HCT116 (cell line): ENCODE measurements around the gene SKI. TPM values are rescaled to one million over a fixed set of nuclear protein-coding genes. Genes with fewer than 3 reads are reported as not detected.
"Not testable (repeated sequence)": the region's sequence is repeated elsewhere in the genome, so short reads cannot be mapped to it uniquely, and the experiment has no call there.

Experiments used
- ATAC-seq: fragments of 200-7000 bp; cut with Tn5 transposase; 2 replicates; pipeline ENCODE4 v1.9.1; 2020; ENCODE audit warnings: mild to moderate bottlenecking, moderate library complexity
- BruUV-seq: library from RNA; stranded (reverse); fragments of 400-500 nt; replicated peaks from 2 replicates; lab custom pipeline; 2021; lab: Mats Ljungman, UMichigan
- CTCF ChIA-PET: fragments of 300-600 bp; sonication (Branson Sonifier 250); formaldehyde crosslinking; loops from one replicate; lab custom pipeline; 2021; ENCODE audit warnings: antibody characterized with exemption; lab: Charles Lee
- POLR2A ChIA-PET: fragments of 300-600, 350-600 bp; sonication (Branson Sonifier 250); formaldehyde crosslinking; loops from one replicate; lab custom pipeline; 2021; ENCODE audit warnings: antibody characterized with exemption; lab: Charles Lee
- RAD21 ChIA-PET, 2 experiments: fragments of 300-600 bp; sonication (Branson Sonifier 250); formaldehyde crosslinking; loops; one replicate each; lab custom pipeline; 2023; ENCODE audit warnings: low total read pairs in 2 of 2; ENCODE audit not compliant: uncharacterized antibody in 2 of 2, unreplicated experiment in 2 of 2, low non-redundant PET in 1 of 2; lab: Charles Lee
- DNase-seq: peaks from one replicate; pipeline ENCODE4 v3.0.0-alpha.2; 2010; ENCODE audit warnings: low read depth, low spot score
- H2AFZ ChIP-seq: fragments of 200-600 bp; shearing (Covaris generic), sonication (generic); 2 replicates; pipeline ENCODE4 v1.6.1; 2017; ENCODE audit warnings: low read depth, mixed run types, mixed read lengths, antibody characterized with exemption, low read length; ENCODE audit not compliant: poor library complexity, severe bottlenecking
- H3K27ac ChIP-seq: 2 replicates; pipeline ENCODE4 v1.5.1; 2012; ENCODE audit warnings: low read depth, low read length
- H3K27me3 ChIP-seq: fragments of 200-600 bp; sonication (generic); 2 replicates; pipeline ENCODE4 v1.6.1; 2016; ENCODE audit warnings: mixed run types, low read length, mixed read lengths; ENCODE audit not compliant: insufficient read depth
- H3K36me3 ChIP-seq, 2 experiments: fragments of 200-500 bp in 1 of 2; fragments of 200-600 bp in 1 of 2; sonication (Bioruptor generic) in 1 of 2; sonication (generic) in 1 of 2; 2 replicates each; pipeline versions ENCODE4 v1.5.1 to v1.6.1; 2014 to 2016; ENCODE audit warnings: low read length in 2 of 2, inconsistent platforms in 1 of 2, mixed read lengths in 1 of 2, mixed run types in 1 of 2; ENCODE audit not compliant: insufficient read depth in 2 of 2, control insufficient read depth in 1 of 2
- H3K4me1 ChIP-seq, 2 experiments: fragments of 200-600 bp in 1 of 2; sonication (generic) in 1 of 2; 2 replicates each; pipeline versions ENCODE4 v1.5.1 to v1.6.1; 2012 to 2017; ENCODE audit warnings: low read length in 2 of 2, inconsistent platforms in 1 of 2, mild to moderate bottlenecking in 1 of 2, mixed read lengths in 1 of 2, mixed run types in 1 of 2, moderate library complexity in 1 of 2; ENCODE audit not compliant: insufficient read depth in 2 of 2, control insufficient read depth in 1 of 2
- H3K4me2 ChIP-seq: fragments of 200-600 bp; sonication (generic); 2 replicates; pipeline ENCODE4 v1.6.1; 2017; ENCODE audit warnings: mixed run types, low read length, mixed read lengths
- H3K4me3 ChIP-seq, 2 experiments: fragments of 200-600 bp in 1 of 2; sonication (generic) in 1 of 2; replicated peaks in 1 of 2; 2 replicates each; pipeline ENCODE4 v1.5.1; 2011 to 2016; ENCODE audit warnings: low read length in 2 of 2, control low read depth in 1 of 2, low read depth in 1 of 2, mild to moderate bottlenecking in 1 of 2, mixed read lengths in 1 of 2, mixed run types in 1 of 2
- H3K79me2 ChIP-seq: fragments of 200-600 bp; sonication (generic); 2 replicates; pipeline ENCODE4 v1.6.1; 2017; ENCODE audit warnings: mild to moderate bottlenecking, mixed run types, low read length, moderate library complexity, mixed read lengths; ENCODE audit not compliant: insufficient read depth
- H3K9ac ChIP-seq: fragments of 200-600 bp; sonication (generic); 2 replicates; pipeline ENCODE4 v1.6.1; 2016; ENCODE audit warnings: low read length, mixed read lengths
- H3K9me2 ChIP-seq: fragments of 200-600 bp; sonication (generic), shearing (Covaris generic); 2 replicates; pipeline ENCODE4 v1.6.1; 2017; ENCODE audit warnings: mixed run types, mild to moderate bottlenecking, moderate library complexity; ENCODE audit not compliant: insufficient read depth
- H3K9me3 ChIP-seq, 2 experiments: fragments of 200-500 bp in 1 of 2; fragments of 200-600 bp in 1 of 2; sonication (Bioruptor generic) in 1 of 2; sonication (generic) in 1 of 2; 2 replicates each; pipeline ENCODE4 v1.6.1; 2014 to 2017; ENCODE audit warnings: low read length in 2 of 2, mixed read lengths in 2 of 2, inconsistent platforms in 1 of 2, low read depth in 1 of 2, mild to moderate bottlenecking in 1 of 2, mixed run types in 1 of 2, moderate library complexity in 1 of 2; ENCODE audit not compliant: control insufficient read depth in 1 of 2, insufficient read depth in 1 of 2
- H4K20me1 ChIP-seq: fragments of 200-600 bp; sonication (generic), shearing (Covaris generic); 2 replicates; pipeline ENCODE4 v1.6.1; 2017; ENCODE audit warnings: mixed run types, mild to moderate bottlenecking, moderate library complexity; ENCODE audit not compliant: insufficient read depth
- CTCF ChIP-seq, 3 experiments: fragments of 200-600 bp in 1 of 3; sonication (generic) in 1 of 3; IDR thresholded peaks in 2 of 3; conservative IDR thresholded peaks in 1 of 3; 2 replicates each; pipeline ENCODE4 v1.5.1; 2012 to 2017; ENCODE audit warnings: low read depth in 2 of 3, low read length in 2 of 3, antibody characterized with exemption in 1 of 3, borderline replicate concordance in 1 of 3, control low read depth in 1 of 3, mild to moderate bottlenecking in 1 of 3, mixed read lengths in 1 of 3, mixed run types in 1 of 3, moderate library complexity in 1 of 3; ENCODE audit not compliant: insufficient read depth in 1 of 3
- ELF1 ChIP-seq: IDR thresholded peaks from 2 replicates; pipeline ENCODE4 v1.6.1; 2012; ENCODE audit warnings: low read depth, borderline replicate concordance
- EZH2phosphoT487 ChIP-seq: fragments of 200-600 bp; IDR thresholded peaks from 2 replicates; pipeline ENCODE4 v1.6.1; 2018; ENCODE audit warnings: antibody characterized with exemption, borderline replicate concordance
- FOSL1 ChIP-seq: IDR thresholded peaks from 2 replicates; pipeline ENCODE4 v1.6.1; 2012; ENCODE audit warnings: low read depth
- POLR2A ChIP-seq: IDR thresholded peaks from 2 replicates; pipeline ENCODE4 v1.7.0; 2011; ENCODE audit warnings: borderline replicate concordance; ENCODE audit not compliant: insufficient read depth, insufficient read length; ENCODE audit errors: extremely low read depth
- POLR2AphosphoS5 ChIP-seq: IDR thresholded peaks from 2 replicates; pipeline ENCODE4 v1.6.1; 2011; ENCODE audit warnings: mild to moderate bottlenecking, low read depth, low read length, moderate library complexity
- SP1 ChIP-seq: IDR thresholded peaks from 2 replicates; pipeline ENCODE4 v1.6.1; 2012; ENCODE audit warnings: low read depth
- SRF ChIP-seq: IDR thresholded peaks from 2 replicates; pipeline ENCODE4 v1.6.1; 2012; ENCODE audit warnings: low read depth
- intact Hi-C: fragments of 100-400 bp; cut with micrococcal nuclease; formaldehyde crosslinking; loops from 2 replicates; pipeline ENCODE4 v1.10.0; 2022
- total RNA-seq: library from RNA; stranded (reverse); gene quantifications from one replicate; pipeline ENCODE4 v1.2.1, GENCODE V29; 2021; ENCODE audit not compliant: unreplicated experiment
- TF ChIP-seq, protein P1 (sequence below): IDR thresholded peaks from 2 replicates; pipeline ENCODE4 v1.6.1; 2012
- TF ChIP-seq, protein P2 (sequence below): IDR thresholded peaks from 2 replicates; pipeline ENCODE4 v1.6.1; 2012
- TF ChIP-seq, protein P3 (sequence below): IDR thresholded peaks from 2 replicates; pipeline ENCODE4 v1.6.1; 2012; ENCODE audit warnings: low read depth

Gene SKI
- total RNA-seq, 1 experiment from 2014 or later = 56.2 TPM

- no peaks in the 10 kb centered on the region for H3K79me2 ChIP-seq
- H3K9me2 ChIP-seq = no peaks in the 10 kb centered on the region
- no peak for ATAC-seq
- RAD21 ChIA-PET = no interaction called here
- no peak overlapping the region for H2AFZ ChIP-seq
- H3K36me3 ChIP-seq = no peaks in the 10 kb centered on the region
- H3K4me2 ChIP-seq = no peak overlapping the region
- no TSS peak for BruUV-seq
- no peak for DNase-seq
- intact Hi-C loops = no loop called here
- no peak overlapping the region for H3K9ac ChIP-seq
- H3K9me3 ChIP-seq = peaks cover 4 to 11% of the 10 kb centered on the region in 2 experiments; a peak in 2 of 4 replicates
- CTCF ChIA-PET = no interaction called here
- no peak for TF ChIP-seq POLR2A
- TF ChIP-seq, protein P1, sequence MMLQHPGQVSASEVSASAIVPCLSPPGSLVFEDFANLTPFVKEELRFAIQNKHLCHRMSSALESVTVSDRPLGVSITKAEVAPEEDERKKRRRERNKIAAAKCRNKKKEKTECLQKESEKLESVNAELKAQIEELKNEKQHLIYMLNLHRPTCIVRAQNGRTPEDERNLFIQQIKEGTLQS = no peak
- TF ChIP-seq SRF = no peak
- TF ChIP-seq CTCF (IDR thresholded peaks at IDR 0.05 in 2 of 3, conservative IDR thresholded peaks at IDR 0.05 in 1 of 3; ENCODE audit: borderline replicate concordance in 1 of 3, insufficient read depth in 1 of 3, low read depth in 2 of 3, low read length in 2 of 3) = no peak
- TF ChIP-seq SP1 = no peak
- TF ChIP-seq, protein P2, sequence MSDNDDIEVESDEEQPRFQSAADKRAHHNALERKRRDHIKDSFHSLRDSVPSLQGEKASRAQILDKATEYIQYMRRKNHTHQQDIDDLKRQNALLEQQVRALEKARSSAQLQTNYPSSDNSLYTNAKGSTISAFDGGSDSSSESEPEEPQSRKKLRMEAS = no peak
- no peak for TF ChIP-seq ELF1
- TF ChIP-seq POLR2AphosphoS5 = no peak
- no peak for TF ChIP-seq EZH2phosphoT487
- TF ChIP-seq, protein P3, sequence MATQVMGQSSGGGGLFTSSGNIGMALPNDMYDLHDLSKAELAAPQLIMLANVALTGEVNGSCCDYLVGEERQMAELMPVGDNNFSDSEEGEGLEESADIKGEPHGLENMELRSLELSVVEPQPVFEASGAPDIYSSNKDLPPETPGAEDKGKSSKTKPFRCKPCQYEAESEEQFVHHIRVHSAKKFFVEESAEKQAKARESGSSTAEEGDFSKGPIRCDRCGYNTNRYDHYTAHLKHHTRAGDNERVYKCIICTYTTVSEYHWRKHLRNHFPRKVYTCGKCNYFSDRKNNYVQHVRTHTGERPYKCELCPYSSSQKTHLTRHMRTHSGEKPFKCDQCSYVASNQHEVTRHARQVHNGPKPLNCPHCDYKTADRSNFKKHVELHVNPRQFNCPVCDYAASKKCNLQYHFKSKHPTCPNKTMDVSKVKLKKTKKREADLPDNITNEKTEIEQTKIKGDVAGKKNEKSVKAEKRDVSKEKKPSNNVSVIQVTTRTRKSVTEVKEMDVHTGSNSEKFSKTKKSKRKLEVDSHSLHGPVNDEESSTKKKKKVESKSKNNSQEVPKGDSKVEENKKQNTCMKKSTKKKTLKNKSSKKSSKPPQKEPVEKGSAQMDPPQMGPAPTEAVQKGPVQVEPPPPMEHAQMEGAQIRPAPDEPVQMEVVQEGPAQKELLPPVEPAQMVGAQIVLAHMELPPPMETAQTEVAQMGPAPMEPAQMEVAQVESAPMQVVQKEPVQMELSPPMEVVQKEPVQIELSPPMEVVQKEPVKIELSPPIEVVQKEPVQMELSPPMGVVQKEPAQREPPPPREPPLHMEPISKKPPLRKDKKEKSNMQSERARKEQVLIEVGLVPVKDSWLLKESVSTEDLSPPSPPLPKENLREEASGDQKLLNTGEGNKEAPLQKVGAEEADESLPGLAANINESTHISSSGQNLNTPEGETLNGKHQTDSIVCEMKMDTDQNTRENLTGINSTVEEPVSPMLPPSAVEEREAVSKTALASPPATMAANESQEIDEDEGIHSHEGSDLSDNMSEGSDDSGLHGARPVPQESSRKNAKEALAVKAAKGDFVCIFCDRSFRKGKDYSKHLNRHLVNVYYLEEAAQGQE = no peak
- no peak for TF ChIP-seq FOSL1
- POLR2A ChIA-PET = no interaction called here
- H3K27me3 ChIP-seq = no peaks in the 10 kb centered on the region
- no peaks in the 10 kb centered on the region for H3K4me1 ChIP-seq
- H3K27ac ChIP-seq = no peak overlapping the region
- H4K20me1 ChIP-seq = no peaks in the 10 kb centered on the region
- no peak overlapping the region for H3K4me3 ChIP-seq
Observed at GRCh38 chr1:2331200-2331544, 103.1 kb downstream of the SKI start.

DNA sequence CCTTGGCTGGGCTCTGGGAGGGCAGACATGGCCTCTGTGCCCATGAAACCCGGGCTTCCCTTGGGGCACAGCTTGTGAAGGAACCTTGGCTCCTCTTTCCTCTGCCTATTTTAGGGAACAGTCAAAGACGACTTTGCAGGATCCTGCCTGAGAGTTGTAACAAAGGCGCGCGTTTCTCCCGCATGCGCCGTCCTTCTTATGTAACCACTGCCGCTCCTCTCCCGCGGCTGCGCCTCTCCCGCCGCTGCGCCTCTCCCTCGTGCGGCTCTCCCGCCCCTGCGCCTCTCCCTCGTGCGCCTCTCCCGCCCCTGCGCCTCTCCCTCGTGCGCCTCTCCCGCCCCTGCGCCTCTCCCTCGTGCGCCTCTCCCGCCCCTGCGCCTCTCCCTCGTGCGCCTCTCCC lies 103.5 kb downstream of the SKI start:
- H2AFZ ChIP-seq, POLR2A ChIA-PET, H3K4me2 ChIP-seq, DNase-seq, H3K27me3 ChIP-seq, ATAC-seq, H3K27ac ChIP-seq, H3K36me3 ChIP-seq, H3K9me2 ChIP-seq, CTCF ChIA-PET, H3K4me1 ChIP-seq, H3K79me2 ChIP-seq, H3K4me3 ChIP-seq, BruUV-seq, RAD21 ChIA-PET, H4K20me1 ChIP-seq, intact Hi-C loops, H3K9ac ChIP-seq: not testable (repeated sequence)
- H3K9me3 ChIP-seq = peaks cover 4 to 11% of the 10 kb centered on the region in 2 experiments; a peak in 2 of 4 replicates
